Measurements from ENCODE around the gene CNTN4.

DNA sequence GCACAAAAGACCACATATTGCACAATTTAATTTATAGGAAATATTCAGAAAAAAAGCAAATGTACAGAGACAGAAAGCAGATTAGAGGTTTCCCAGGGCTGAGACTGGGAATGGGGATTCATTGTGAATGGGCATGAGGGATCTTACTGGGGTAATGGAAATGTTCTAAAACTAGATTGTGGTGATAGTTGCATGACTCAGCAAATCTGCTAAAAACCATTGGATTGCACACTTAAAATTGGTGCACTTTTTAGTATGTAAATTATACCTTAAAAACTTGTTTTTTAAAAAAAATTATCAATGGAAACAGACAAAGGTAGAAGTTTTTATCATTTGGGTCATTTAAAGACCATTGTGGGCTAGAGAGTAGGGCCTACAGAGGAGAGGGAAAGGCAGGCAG, 780.9 kb downstream of the CNTN4 start:
- TF ChIP-seq, protein P1, sequence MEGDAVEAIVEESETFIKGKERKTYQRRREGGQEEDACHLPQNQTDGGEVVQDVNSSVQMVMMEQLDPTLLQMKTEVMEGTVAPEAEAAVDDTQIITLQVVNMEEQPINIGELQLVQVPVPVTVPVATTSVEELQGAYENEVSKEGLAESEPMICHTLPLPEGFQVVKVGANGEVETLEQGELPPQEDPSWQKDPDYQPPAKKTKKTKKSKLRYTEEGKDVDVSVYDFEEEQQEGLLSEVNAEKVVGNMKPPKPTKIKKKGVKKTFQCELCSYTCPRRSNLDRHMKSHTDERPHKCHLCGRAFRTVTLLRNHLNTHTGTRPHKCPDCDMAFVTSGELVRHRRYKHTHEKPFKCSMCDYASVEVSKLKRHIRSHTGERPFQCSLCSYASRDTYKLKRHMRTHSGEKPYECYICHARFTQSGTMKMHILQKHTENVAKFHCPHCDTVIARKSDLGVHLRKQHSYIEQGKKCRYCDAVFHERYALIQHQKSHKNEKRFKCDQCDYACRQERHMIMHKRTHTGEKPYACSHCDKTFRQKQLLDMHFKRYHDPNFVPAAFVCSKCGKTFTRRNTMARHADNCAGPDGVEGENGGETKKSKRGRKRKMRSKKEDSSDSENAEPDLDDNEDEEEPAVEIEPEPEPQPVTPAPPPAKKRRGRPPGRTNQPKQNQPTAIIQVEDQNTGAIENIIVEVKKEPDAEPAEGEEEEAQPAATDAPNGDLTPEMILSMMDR (IDR thresholded peaks at IDR 0.05), result no peak
- TF ChIP-seq EZH2phosphoT487 (IDR thresholded peaks at IDR 0.05), result no peak
